Brain microvascular endothelial cell (primary cell): ENCODE data around the gene TOMM40L.
"Not testable (repeated sequence)": the region's sequence is repeated elsewhere in the genome, so short reads cannot be mapped to it uniquely, and the experiment has no call there.

Source experiments
- DNase-seq: peaks from one replicate; pipeline ENCODE4 v3.0.0-alpha.2; 2020
- H3K27ac ChIP-seq: fragments of 250-450 bp; sonication (Bioruptor Pico); 2 replicates; pipeline ENCODE4 v1.5.1; 2020; ENCODE audit warnings: mild to moderate bottlenecking, moderate library complexity
- H3K27me3 ChIP-seq: fragments of 250-450 bp; sonication (Bioruptor Pico); replicated peaks from 2 replicates; pipeline ENCODE4 v1.5.1; 2020; ENCODE audit warnings: mild to moderate bottlenecking
- H3K36me3 ChIP-seq: fragments of 250-450 bp; sonication (Bioruptor Pico); replicated peaks from 2 replicates; pipeline ENCODE4 v1.5.1; 2020; ENCODE audit warnings: mild to moderate bottlenecking
- H3K4me3 ChIP-seq: 2 replicates; pipeline ENCODE4 v1.5.1; 2011; ENCODE audit warnings: low read depth, mild to moderate bottlenecking, control low read depth, low read length, moderate library complexity
- in situ Hi-C: cut with HindIII; loops from 2 replicates; pipeline ENCODE4 v1.10.0; 2017; ENCODE audit warnings: low sequenced_read_pairs, low pct_ligation_motif_present
- TF ChIP-seq, protein P1 (sequence below): IDR thresholded peaks from 2 replicates; pipeline ENCODE4 v1.5.1; 2011; ENCODE audit warnings: low read depth, mild to moderate bottlenecking, moderate library complexity, low read length, control low read depth, inconsistent platforms; ENCODE audit errors: missing control alignments

TOMM40L gene

DNA sequence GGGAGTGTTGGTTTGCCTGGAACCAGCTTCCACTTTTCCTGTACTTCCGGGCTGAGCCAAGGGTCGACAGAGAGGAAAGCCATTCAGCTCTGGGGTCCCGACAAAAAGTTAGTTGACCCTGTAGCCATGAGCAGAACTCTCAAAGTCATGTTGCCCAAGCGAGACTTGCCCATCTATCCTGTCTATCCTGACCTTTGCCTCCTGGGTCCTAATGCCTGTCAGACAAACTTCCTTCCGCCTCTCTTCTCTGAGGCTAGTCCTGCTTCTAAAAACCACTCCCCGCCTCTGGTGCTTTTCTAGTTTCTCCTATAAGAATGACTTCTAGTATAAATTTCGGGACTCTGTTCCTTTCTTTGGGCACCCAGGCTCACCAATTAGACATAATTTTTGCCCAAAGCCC is 25.0 kb downstream of the TOMM40L start:
- in situ Hi-C loops = no loop called here

DNA sequence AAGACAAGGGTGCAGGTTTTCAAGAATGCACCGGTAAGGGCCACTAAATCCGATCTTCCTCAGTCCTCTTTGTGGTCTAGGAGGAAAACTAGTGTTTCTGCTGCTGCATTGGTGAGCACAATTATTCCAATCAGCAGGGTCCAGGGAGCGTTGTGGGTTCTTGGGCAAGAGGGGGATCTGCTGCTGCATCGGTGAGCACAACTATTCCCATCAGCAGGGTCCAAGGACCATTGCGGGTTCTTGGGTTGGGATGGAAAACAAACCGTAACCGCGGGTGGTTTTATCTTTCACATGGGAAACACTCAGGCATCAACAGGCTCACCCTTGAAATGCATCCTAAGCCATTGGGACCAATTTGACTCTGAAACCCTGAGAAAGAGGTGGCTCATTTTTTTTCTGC is 25.7 kb downstream of the TOMM40L start:
- no peak overlapping the region for H3K27ac ChIP-seq
- TF ChIP-seq, protein P1, sequence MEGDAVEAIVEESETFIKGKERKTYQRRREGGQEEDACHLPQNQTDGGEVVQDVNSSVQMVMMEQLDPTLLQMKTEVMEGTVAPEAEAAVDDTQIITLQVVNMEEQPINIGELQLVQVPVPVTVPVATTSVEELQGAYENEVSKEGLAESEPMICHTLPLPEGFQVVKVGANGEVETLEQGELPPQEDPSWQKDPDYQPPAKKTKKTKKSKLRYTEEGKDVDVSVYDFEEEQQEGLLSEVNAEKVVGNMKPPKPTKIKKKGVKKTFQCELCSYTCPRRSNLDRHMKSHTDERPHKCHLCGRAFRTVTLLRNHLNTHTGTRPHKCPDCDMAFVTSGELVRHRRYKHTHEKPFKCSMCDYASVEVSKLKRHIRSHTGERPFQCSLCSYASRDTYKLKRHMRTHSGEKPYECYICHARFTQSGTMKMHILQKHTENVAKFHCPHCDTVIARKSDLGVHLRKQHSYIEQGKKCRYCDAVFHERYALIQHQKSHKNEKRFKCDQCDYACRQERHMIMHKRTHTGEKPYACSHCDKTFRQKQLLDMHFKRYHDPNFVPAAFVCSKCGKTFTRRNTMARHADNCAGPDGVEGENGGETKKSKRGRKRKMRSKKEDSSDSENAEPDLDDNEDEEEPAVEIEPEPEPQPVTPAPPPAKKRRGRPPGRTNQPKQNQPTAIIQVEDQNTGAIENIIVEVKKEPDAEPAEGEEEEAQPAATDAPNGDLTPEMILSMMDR = no peak
- in situ Hi-C loops = no loop called here
- H3K27me3 ChIP-seq = no peaks in the 10 kb centered on the region
- no peak overlapping the region for H3K4me3 ChIP-seq
- DNase-seq = no peak
- no peaks in the 10 kb centered on the region for H3K36me3 ChIP-seq

More for the DNA sequence above, 25.0 kb downstream of the TOMM40L start:
- TF ChIP-seq, protein P1 = no peak
- no peaks in the 10 kb centered on the region for H3K36me3 ChIP-seq
- no peak for DNase-seq
- H3K27me3 ChIP-seq = no peaks in the 10 kb centered on the region
- H3K27ac ChIP-seq = no peak overlapping the region
- no peak overlapping the region for H3K4me3 ChIP-seq

DNA sequence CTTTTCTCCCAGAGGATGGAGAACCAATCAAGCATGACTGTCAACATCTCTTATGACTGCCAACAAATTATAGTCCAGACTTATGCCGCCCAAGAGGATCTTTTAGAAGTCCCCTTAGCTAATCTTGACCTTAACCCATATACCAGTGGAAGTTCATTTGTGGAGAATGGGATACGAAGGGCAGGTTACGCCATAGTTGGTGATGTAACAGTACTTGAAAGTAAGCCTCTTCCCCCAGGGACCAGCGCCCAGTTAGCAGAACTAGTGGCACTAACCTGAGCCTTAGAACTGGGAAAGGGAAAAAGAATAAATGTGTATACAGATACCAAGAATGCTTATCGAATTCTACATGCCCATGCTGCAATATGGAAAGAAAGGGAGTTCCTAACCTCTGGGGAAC is 29.4 kb downstream of the TOMM40L start:
- in situ Hi-C loops, H3K4me3 ChIP-seq, H3K36me3 ChIP-seq, H3K27ac ChIP-seq, DNase-seq: not testable (repeated sequence)
- H3K27me3 ChIP-seq = peaks cover 21% of the 10 kb centered on the region

DNA sequence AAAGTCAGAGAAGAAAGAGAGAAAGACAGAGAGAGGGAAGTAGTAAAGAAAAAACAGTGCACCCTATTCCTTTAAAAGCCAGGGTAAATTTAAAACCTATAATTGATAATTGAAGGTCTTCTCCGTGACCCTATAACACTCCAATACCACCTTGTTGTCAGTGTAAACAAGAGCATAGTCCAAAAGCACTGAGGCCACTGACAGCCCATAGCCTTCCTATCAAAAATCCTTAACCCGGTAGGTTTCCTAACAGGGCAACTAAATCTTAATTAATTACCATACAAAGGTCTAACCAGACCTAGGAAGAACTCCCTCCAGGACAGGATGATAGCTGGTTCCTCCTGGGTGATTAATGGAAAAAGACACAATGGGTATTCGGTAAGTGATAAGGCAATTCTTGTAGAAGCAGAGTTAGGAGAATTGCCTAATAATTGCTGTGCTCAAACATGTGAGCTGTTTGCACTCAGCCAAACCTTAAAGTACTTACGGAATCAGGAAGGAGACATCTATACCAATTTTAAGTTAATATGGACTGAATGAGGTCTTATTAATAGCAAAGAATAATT is 30.2 kb downstream of the TOMM40L start:
- H3K36me3 ChIP-seq, H3K4me3 ChIP-seq, DNase-seq, in situ Hi-C loops, H3K27ac ChIP-seq: not testable (repeated sequence)
- peaks cover 24% of the 10 kb centered on the region for H3K27me3 ChIP-seq

DNA sequence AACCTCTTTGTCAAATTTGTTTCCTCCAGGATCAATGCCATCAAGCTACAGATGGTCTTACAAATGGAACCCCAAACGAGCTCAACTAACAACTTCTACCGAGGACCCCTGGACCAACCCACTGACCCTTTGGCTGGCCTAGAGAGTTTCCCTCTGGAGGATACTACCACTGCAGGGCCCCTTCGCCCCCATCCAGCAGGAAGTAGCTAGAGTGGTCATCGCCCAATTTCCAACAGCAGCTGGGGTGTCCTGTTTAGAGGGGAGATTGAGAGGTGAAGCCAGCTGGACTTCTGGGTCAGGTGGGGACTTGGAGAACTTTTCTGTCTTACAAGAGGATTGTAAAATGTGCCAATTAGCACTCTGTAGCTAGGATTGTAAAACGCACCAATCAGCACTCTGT is 31.2 kb downstream of the TOMM40L start:
- H3K36me3 ChIP-seq, H3K4me3 ChIP-seq, H3K27ac ChIP-seq, in situ Hi-C loops, DNase-seq: not testable (repeated sequence)
- H3K27me3 ChIP-seq = peaks cover 33% of the 10 kb centered on the region

DNA sequence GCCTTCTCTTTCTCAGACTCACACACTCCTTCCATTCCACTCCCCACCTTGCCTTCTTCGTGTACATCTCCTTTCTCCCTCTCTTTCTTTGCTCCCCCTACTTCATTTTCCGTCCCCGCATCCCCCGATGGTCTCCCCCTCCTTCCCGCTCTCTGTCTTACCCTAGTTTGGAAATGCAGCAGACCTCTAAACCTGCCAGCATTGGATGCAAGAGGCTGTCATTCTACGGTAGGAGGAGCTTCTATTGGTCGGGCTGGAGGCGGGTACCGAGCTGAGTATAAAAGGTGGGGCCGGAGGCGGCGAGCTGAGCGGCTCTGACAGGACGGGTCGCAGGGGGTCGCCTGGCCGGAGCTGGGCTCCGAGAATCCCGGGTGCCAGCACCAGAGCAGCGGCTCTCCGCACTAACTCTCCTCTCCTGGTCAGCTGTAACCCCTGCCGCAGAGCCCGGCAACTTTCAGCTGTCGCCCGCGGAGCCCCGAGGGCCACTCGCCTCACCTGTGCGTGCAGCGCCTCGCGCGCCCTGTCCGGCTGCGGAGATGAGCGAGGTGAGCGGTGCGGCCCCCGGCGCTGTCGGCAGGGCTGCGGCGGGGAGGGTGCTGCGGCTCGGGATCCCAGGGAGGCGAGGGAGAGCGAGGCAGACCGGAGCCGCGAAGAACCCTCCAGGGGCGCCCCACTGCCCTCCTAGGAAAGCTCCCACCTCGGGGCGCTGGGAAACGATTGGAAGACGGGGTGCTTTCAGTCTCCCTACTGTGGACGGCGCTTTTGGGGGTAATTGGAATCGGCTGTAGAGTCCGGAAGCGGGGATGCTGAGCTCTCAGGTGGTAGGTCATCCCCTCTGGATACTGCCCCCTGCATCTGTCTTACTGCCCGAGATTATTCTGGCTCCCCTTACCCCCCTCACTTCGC is 32.8 kb downstream of the TOMM40L start, which contains the start of gene PCP4L1:
Gene PCP4L1 (plus strand): TSS at position 307 of the 906 bp plus-strand sequence. CDS start 230 bp downstream, at position 537.
- peak; percentile 48 for DNase-seq
- peak within 1 kb of the TSS; percentile 56 for H3K4me3 ChIP-seq
- H3K27me3 ChIP-seq = peaks cover 33% of the 10 kb centered on the region
- in situ Hi-C loops = no loop called here
- no peak within 1 kb of the TSS for H3K27ac ChIP-seq
- no peaks in the 10 kb centered on the region for H3K36me3 ChIP-seq
- TF ChIP-seq, protein P1 = no peak

DNA sequence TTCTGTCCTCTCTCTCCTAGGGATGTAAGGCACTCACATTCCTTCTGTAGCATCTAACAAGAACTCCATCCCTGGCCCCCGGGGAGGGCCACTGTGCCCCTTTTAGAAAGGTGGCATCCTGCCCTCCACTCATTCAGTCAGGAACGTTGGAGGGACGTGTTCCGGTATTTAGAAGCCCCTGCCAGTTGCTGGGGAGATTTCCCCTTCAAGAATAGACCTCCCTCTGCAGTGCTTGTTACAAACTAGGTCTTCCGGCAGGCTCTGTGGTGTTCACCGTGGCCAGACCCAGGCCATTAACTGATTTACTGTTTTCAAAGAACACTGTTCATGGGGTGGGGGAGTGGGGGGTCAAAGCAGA is 33.5 kb downstream of the TOMM40L start:
- no peaks in the 10 kb centered on the region for H3K36me3 ChIP-seq
- peaks cover 33% of the 10 kb centered on the region for H3K27me3 ChIP-seq
- H3K27ac ChIP-seq = no peak overlapping the region
- TF ChIP-seq, protein P1 = no peak
- H3K4me3 ChIP-seq = no peak overlapping the region
- in situ Hi-C loops = no loop called here
- no peak for DNase-seq
